Right lobe of liver (tissue), 6 donors: ENCODE results near the gene LRTM2. TPM values are rescaled to one million over a fixed set of nuclear protein-coding genes. Genes with fewer than 3 reads are reported as not detected.

Experiments used
- ATAC-seq, 4 donors: fragments of 200-7000 bp; cut with Tn5 transposase; one replicate each; pipeline ENCODE4 v1.9.1; 2020; ENCODE audit warnings: mild to moderate bottlenecking in 4 of 4, moderate library complexity in 4 of 4
- DNase-seq, 3 donors: peaks; one replicate each; pipeline ENCODE4 v3.0.0-alpha.2; 2020
- H3K27ac ChIP-seq, 3 donors: fragments of 200-600 bp; one replicate each; pipeline ENCODE4 v1.8.0; 2022
- H3K27me3 ChIP-seq, 2 donors: fragments of 200-600 bp; one replicate each; pipeline ENCODE4 v1.8.0; 2022
- H3K36me3 ChIP-seq, 4 donors: fragments of 200-600 bp; sonication (generic) in 1 of 4; one replicate each; pipeline versions ENCODE4 v1.5.1 to v1.8.0; 2017 to 2022; ENCODE audit warnings: control low read depth in 1 of 4
- H3K4me1 ChIP-seq, 4 donors: fragments of 200-600 bp; sonication (generic) in 1 of 4; one replicate each; pipeline versions ENCODE4 v1.5.1 to v1.8.0; 2017 to 2022; ENCODE audit warnings: control low read depth in 1 of 4
- H3K4me3 ChIP-seq, 3 donors: fragments of 200-600 bp; one replicate each; pipeline ENCODE4 v1.8.0; 2022
- H3K9me3 ChIP-seq, 4 donors: fragments of 200-600 bp; sonication (generic) in 1 of 4; one replicate each; pipeline versions ENCODE4 v1.5.1 to v1.8.0; 2017 to 2022; ENCODE audit warnings: control low read depth in 1 of 4
- CTCF ChIP-seq, 4 donors: fragments of 200-600 bp in 3 of 4; fragments of 450-650 bp in 1 of 4; IDR thresholded peaks; one replicate each; pipeline versions ENCODE4 v1.5.1 to v1.8.0; 2016 to 2022; ENCODE audit warnings: antibody characterized with exemption in 4 of 4, mild to moderate bottlenecking in 2 of 4
- POLR2A ChIP-seq: fragments of 450-650 bp; IDR thresholded peaks from one replicate; pipeline ENCODE4 v1.6.1; 2017; ENCODE audit warnings: antibody characterized with exemption, mild to moderate bottlenecking
- WGBS: methylation state at CpG from one replicate; pipeline ENCODE4 v1.1.6; 2018; ENCODE audit warnings: low coverage, low lambda C conversion rate; ENCODE audit not compliant: insufficient coverage; ENCODE audit errors: missing lambda C conversion rate; 5-methylcytosine and 5-hydroxymethylcytosine counted together
- intact Hi-C, 2 donors: fragments of 100-400 bp; cut with DNase I; formaldehyde crosslinking; loops; one replicate each; pipeline versions ENCODE4 v1.11.2 to v1.14.1; 2022
- total RNA-seq, 6 experiments: library from RNA; depleted of rRNA in 2 of 6; stranded (reverse); fragments of >200 nt in 2 of 6; fragmentation: NEBNext Ultra II Directional in 3 of 6; extraction: Animal tissue kit (Norgen Biotek cat#: 25700) in 3 of 6; gene quantifications; one replicate each; pipeline versions ENCODE4 v1.1.0 to v1.2.4, GENCODE V29; 2016 to 2023
- donor health status: DM: no; HTN: yes; CAD: no.
- donor health status: DM: no; HTN: no; CAD: no.
- donor health status: DM: no; HTN: no; CAD: no.
- donor health status: DM: no; HTN: yes; CAD: no.
- donor health status: DM: no; HTN: yes; CAD: no.

The LRTM2 gene
- total RNA-seq, 6 experiments from 2014 or later: not detected

- 63% methylated on average over 2 of the region's 7 CpGs for WGBS
- DNase-seq (peak in 2 of 3 donors; percentile 39 to 44), ATAC-seq (no peak)
- no peaks in the 10 kb centered on the region for H3K4me1 ChIP-seq
- no peaks in the 10 kb centered on the region for H3K27me3 ChIP-seq
- intact Hi-C loops: loop anchor here in 1 of 2 donors (10.0 kb wide), 1 partner anchor 231 kb away; no protein-coding TSS in a partner anchor
- H3K4me3 ChIP-seq: no peak overlapping the region
- no peak overlapping the region for H3K27ac ChIP-seq
- H3K9me3 ChIP-seq: no peaks in the 10 kb centered on the region
- no peaks in the 10 kb centered on the region for H3K36me3 ChIP-seq
- TF ChIP-seq CTCF (IDR thresholded peaks at IDR 0.05): no peak
- no peak for TF ChIP-seq POLR2A
These were observed 16.6 kb upstream of the LRTM2 start for GRCh38 chr12:1803736-1804135.

GRCh38 chr12:1804545-1805332, 15.6 kb upstream of the LRTM2 start:
- no peaks in the 10 kb centered on the region for H3K9me3 ChIP-seq
- H3K4me3 ChIP-seq: no peak overlapping the region
- no peak overlapping the region for H3K27ac ChIP-seq
- DNase-seq (peak; percentile 84 to 87 (median 85)), ATAC-seq (peak; percentile 87 to 94 (median 89))
- WGBS: 43% methylated on average over 10 of the region's 25 CpGs
- TF ChIP-seq CTCF (IDR thresholded peaks at IDR 0.05) (no peak), POLR2A (no peak)
- intact Hi-C loops: loop anchor here in 1 of 2 donors (5.0 to 10.0 kb wide), 2 partner anchors 123 to 230 kb away; no protein-coding TSS in a partner anchor
- no peaks in the 10 kb centered on the region for H3K27me3 ChIP-seq
- H3K36me3 ChIP-seq: no peaks in the 10 kb centered on the region
- H3K4me1 ChIP-seq: no peaks in the 10 kb centered on the region

- no peak for ATAC-seq
- H3K27me3 ChIP-seq: no peaks in the 10 kb centered on the region
- H3K9me3 ChIP-seq: no peaks in the 10 kb centered on the region
- 92% methylated on average over 5 of the region's 16 CpGs for WGBS
- no peaks in the 10 kb centered on the region for H3K4me1 ChIP-seq
- no peak overlapping the region for H3K27ac ChIP-seq
- H3K4me3 ChIP-seq: no peak overlapping the region
- intact Hi-C loops: loop anchor here in 1 of 2 donors (5.0 to 10.0 kb wide), 2 partner anchors 122 to 229 kb away; no protein-coding TSS in a partner anchor
- TF ChIP-seq CTCF (IDR thresholded peaks at IDR 0.05) (no peak), POLR2A (no peak)
- H3K36me3 ChIP-seq: no peaks in the 10 kb centered on the region
- DNase-seq: peak in 2 of 3 donors; percentile 23 to 48
These were observed 14.8 kb upstream of the LRTM2 start for GRCh38 chr12:1805441-1806081.

GRCh38 chr12:1806301-1807086, 13.9 kb upstream of the LRTM2 start:
- DNase-seq: peak in 2 of 3 donors; percentile 12 to 26
- intact Hi-C loops: loop anchor here in 1 of 2 donors (5.0 to 10.0 kb wide), 2 partner anchors 121 to 228 kb away; no protein-coding TSS in a partner anchor
- Histone ChIP-seq H3K27me3 (no peaks in the 10 kb centered on the region), H3K4me1 (no peaks in the 10 kb centered on the region), H3K27ac (no peak overlapping the region), H3K9me3 (no peaks in the 10 kb centered on the region), H3K4me3 (no peak overlapping the region), H3K36me3 (no peaks in the 10 kb centered on the region)
- TF ChIP-seq POLR2A: no peak
- TF ChIP-seq CTCF (IDR thresholded peaks at IDR 0.05): no peak
- ATAC-seq: no peak
- WGBS: 57% methylated on average over 1 of the region's 7 CpGs
